Activated T-cell treated with anti-CD3 and anti-CD28 coated beads for 24 hours (primary cell): ENCODE data around the gene SLC25A31.

ENCODE experiments used
- DNase-seq: peaks from one replicate; pipeline ENCODE4 v3.0.0-alpha.2; 2020; ENCODE audit warnings: low read depth

SLC25A31 gene

GRCh38 chr4:127730142-127730913 is at the start of gene SLC25A31:
Gene SLC25A31 (plus strand): TSS chr4:127730400. CDS start chr4:127730546, 146 bp downstream.
- DNase-seq: no peak

GRCh38 chr4:127685292-127685691 is 44.9 kb upstream of the SLC25A31 start:
- DNase-seq: no peak

GRCh38 chr4:127686658-127687057 is 43.5 kb upstream of the SLC25A31 start:
- DNase-seq: no peak

GRCh38 chr4:127687580-127687979 is 42.6 kb upstream of the SLC25A31 start:
- DNase-seq: no peak

- DNase-seq: no peak
Observed at GRCh38 chr4:127698789-127699200, 31.4 kb upstream of the SLC25A31 start.

- DNase-seq: no peak
Observed at GRCh38 chr4:127708985-127709384, 21.2 kb upstream of the SLC25A31 start.

GRCh38 chr4:127709456-127709855 is 20.7 kb upstream of the SLC25A31 start:
- DNase-seq: no peak

GRCh38 chr4:127731406-127731805 is 1.2 kb downstream of the SLC25A31 start:
- DNase-seq: no peak

GRCh38 chr4:127732623-127733328 is 2.6 kb downstream of the SLC25A31 start:
- DNase-seq: no peak

GRCh38 chr4:127734976-127735375 is 4.8 kb downstream of the SLC25A31 start:
- DNase-seq: no peak

GRCh38 chr4:127737295-127737694 is 7.1 kb downstream of the SLC25A31 start:
- DNase-seq: no peak

- no peak for DNase-seq
Observed at GRCh38 chr4:127741247-127741646, 11.0 kb downstream of the SLC25A31 start.

- DNase-seq: no peak
Observed at GRCh38 chr4:127747883-127748282, 17.7 kb downstream of the SLC25A31 start.

GRCh38 chr4:127748957-127749356 is 18.8 kb downstream of the SLC25A31 start:
- DNase-seq: no peak

GRCh38 chr4:127756906-127757305 is 26.7 kb downstream of the SLC25A31 start:
- DNase-seq: no peak

- no peak for DNase-seq
Observed at GRCh38 chr4:127759228-127759820, 29.1 kb downstream of the SLC25A31 start.

GRCh38 chr4:127759893-127760292 is 29.7 kb downstream of the SLC25A31 start:
- DNase-seq: no peak

- no peak for DNase-seq
Observed at GRCh38 chr4:127771535-127772275, 41.5 kb downstream of the SLC25A31 start.

GRCh38 chr4:127772769-127773671 is 42.8 kb downstream of the SLC25A31 start:
- no peak for DNase-seq

GRCh38 chr4:127775843-127776242 is 45.6 kb downstream of the SLC25A31 start:
- no peak for DNase-seq

GRCh38 chr4:127776620-127777019 is 46.4 kb downstream of the SLC25A31 start:
- DNase-seq: no peak
